ENCODE measurements around the gene RSF1. TPM values are rescaled to one million over a fixed set of nuclear protein-coding genes. Genes with fewer than 3 reads are reported as not detected.

RSF1 gene
- total RNA-seq, 4 donors from 2014 or later = 32.2 to 51.5 (median 46.9) TPM

DNA sequence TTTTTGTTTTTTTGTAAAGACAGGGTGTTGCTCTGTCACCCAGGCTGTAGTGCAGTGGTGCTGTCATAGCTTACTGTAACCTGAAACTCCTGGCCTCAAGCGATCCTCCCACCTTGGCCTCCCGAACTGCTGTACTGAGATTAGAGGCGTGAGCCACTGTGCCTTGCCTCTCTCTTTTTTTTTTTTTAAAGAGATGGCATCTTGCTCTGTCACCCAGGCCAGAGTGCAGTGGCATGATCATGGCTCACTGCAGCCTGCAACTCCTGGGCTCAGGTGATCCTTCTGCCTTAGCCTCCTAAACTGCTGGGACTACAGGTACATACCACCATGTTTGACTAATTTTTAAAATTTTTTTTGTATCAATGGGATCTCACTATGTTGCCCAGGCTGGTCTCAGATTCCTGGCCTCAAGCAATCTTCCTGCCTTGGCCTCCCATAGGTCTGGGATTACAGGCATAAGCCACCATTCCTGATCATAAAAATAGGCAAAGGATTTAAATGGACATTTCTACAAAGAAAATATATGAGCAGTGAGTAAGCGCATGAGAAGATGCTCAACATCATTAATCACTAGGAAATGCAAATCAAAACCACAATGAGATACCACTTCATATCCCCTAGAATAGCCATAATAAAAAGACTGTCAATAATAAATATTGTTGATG lies 165.6 kb downstream of the RSF1 start:
- 88% methylated on average over 4 of the region's 4 CpGs for WGBS, 2 donors
- intact Hi-C loops (cut with DNase I; ENCODE audit: low total_unique reads) = no loop called here
- H3K4me3 ChIP-seq (ENCODE audit: low read depth, poor library complexity, severe bottlenecking) = no peak overlapping the region
- no peak for DNase-seq (ENCODE audit: low spot score in 2 of 2)
- TF ChIP-seq, protein P1, sequence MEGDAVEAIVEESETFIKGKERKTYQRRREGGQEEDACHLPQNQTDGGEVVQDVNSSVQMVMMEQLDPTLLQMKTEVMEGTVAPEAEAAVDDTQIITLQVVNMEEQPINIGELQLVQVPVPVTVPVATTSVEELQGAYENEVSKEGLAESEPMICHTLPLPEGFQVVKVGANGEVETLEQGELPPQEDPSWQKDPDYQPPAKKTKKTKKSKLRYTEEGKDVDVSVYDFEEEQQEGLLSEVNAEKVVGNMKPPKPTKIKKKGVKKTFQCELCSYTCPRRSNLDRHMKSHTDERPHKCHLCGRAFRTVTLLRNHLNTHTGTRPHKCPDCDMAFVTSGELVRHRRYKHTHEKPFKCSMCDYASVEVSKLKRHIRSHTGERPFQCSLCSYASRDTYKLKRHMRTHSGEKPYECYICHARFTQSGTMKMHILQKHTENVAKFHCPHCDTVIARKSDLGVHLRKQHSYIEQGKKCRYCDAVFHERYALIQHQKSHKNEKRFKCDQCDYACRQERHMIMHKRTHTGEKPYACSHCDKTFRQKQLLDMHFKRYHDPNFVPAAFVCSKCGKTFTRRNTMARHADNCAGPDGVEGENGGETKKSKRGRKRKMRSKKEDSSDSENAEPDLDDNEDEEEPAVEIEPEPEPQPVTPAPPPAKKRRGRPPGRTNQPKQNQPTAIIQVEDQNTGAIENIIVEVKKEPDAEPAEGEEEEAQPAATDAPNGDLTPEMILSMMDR (IDR thresholded peaks at IDR 0.05) = no peak
- no peak for TF ChIP-seq POLR2A (IDR thresholded peaks at IDR 0.05)

DNA sequence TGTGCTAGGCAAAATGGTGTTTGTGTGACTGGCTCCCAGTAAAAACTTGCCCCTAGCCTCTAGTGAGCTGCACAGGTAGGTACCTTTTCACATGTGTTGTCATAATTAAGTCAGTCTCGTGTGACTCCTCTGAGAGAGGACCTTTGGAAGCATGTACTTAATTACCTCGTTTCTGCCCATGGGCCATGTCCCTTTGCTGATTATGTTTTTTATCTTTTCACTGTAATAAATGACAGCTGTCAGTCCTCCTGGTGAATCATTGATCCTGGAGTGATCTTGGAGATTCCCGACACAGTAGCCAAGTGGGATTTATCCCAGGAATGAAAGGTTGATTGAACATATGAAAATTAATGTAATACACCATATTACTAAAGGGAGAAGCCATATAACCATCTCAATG lies 170.4 kb downstream of the RSF1 start:
- 55 to 57% methylated on average over 3 of the region's 3 CpGs for WGBS, 2 donors
- no peak for TF ChIP-seq POLR2A (IDR thresholded peaks at IDR 0.05)
- TF ChIP-seq, protein P1 (IDR thresholded peaks at IDR 0.05) = no peak
- H3K4me3 ChIP-seq (ENCODE audit: low read depth, poor library complexity, severe bottlenecking) = no peak overlapping the region
- intact Hi-C loops (cut with DNase I; ENCODE audit: low total_unique reads) = no loop called here
- no peak for DNase-seq (ENCODE audit: low spot score in 2 of 2)

DNA sequence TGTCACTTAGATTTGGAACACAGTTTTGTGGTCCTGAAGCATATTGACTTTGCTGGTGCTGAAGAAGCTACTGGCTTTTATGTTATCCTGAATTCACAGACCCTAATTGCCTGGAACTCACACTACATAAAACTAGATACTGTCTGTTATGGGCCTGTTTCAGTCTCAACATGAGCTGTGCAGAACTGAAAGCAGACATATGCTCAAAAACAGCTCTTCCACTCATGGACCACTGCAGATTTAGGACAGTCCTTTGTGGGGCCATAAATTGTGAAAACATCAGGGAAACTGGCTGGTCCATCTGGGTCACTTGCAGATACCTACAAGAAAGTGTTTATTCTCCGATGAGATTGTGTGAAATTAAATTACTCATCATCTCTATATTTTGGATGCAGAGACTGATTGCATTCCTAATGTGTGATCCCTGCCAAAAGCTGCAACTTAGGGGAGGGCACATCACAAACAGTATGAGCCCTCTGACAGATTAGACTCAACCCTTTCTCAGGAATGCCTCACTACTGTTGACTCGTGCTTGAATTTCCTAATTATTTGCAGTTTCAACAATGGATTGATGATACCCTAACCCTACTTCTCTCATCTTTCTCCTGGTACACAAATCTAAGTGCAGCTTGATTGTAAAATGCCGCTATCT lies 172.7 kb downstream of the RSF1 start:
- intact Hi-C loops (cut with DNase I; ENCODE audit: low total_unique reads) = no loop called here
- TF ChIP-seq, protein P1 (IDR thresholded peaks at IDR 0.05) = no peak
- no peak for TF ChIP-seq POLR2A (IDR thresholded peaks at IDR 0.05)
- DNase-seq (ENCODE audit: low spot score in 2 of 2) = no peak
- H3K4me3 ChIP-seq (ENCODE audit: low read depth, poor library complexity, severe bottlenecking) = no peak overlapping the region
- WGBS, 2 donors = 58 to 59% methylated on average over 3 of the region's 3 CpGs

DNA sequence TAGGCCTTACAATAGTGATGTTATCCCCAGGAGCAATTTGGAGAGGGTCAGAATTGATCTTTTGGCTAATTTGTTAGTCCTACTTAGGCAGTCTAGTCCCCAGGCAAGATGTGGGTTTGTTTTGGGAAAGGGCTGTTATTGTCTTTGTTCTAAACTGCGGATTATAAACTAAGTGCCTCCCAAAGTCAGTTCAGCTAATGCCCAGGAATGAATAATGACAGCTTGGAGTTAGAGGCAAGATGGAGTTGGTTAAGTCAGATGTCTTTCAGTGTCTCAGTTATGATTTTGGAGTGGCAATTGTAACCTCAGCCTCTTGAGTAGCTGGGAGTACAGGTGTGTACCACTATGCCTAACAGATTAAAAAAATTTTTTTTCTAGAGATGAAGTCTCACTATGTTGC lies 175.6 kb downstream of the RSF1 start:
- TF ChIP-seq POLR2A (IDR thresholded peaks at IDR 0.05) = no peak
- TF ChIP-seq, protein P1 (IDR thresholded peaks at IDR 0.05) = no peak
- H3K4me3 ChIP-seq (ENCODE audit: low read depth, poor library complexity, severe bottlenecking) = no peak overlapping the region
- 50 to 52% methylated on average over 1 of the region's 1 CpG for WGBS, 2 donors
- DNase-seq (ENCODE audit: low spot score in 2 of 2) = no peak
- intact Hi-C loops (cut with DNase I; ENCODE audit: low total_unique reads) = no loop called here

DNA sequence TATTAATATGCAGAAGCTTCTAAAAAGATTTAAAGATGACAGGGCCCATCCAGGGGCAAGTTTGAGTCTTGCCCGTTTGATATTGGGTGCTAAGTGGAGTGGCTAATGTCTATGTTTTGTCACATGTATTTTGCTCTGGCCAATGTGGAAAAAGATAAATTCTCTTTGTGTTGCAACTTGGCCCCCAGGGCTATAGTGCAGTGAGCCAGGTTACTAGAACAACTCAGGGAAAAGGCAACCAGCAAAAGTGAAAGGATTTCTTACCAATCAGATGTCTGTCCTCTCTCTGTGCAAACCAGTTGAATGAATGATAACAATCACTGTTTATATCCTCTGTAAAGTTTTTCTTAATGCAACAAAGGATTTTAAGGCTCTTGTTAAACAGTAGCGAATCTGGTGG lies 178.3 kb downstream of the RSF1 start:
- no peak overlapping the region for H3K4me3 ChIP-seq (ENCODE audit: low read depth, poor library complexity, severe bottlenecking)
- no peak for TF ChIP-seq POLR2A (IDR thresholded peaks at IDR 0.05)
- TF ChIP-seq, protein P1 (IDR thresholded peaks at IDR 0.05) = no peak
- no peak for DNase-seq (ENCODE audit: low spot score in 2 of 2)
- WGBS, 2 donors = 69 to 77% methylated on average over 2 of the region's 2 CpGs
- intact Hi-C loops (cut with DNase I; ENCODE audit: low total_unique reads) = no loop called here
